ENCODE results near the gene KDF1.
A peak's percentile ranks its signal among the peaks of the same experiment; 100 is the strongest.

The KDF1 gene

GRCh38 chr1:26911399-26912146 lies 48.7 kb downstream of the KDF1 start:
- H3K4me3 ChIP-seq (ENCODE audit: low read depth, low read length) = no peak overlapping the region
- no peak for TF ChIP-seq CTCF (IDR thresholded peaks at IDR 0.05; ENCODE audit: low read depth, low read length, missing control alignments)
- in situ Hi-C loops (cut with HindIII; ENCODE audit: low sequenced_read_pairs) = no loop called here

GRCh38 chr1:26910343-26911160 lies 49.7 kb downstream of the KDF1 start:
- no peak for DNase-seq (ENCODE audit: low read depth)
- in situ Hi-C loops (cut with HindIII; ENCODE audit: low sequenced_read_pairs) = no loop called here
- H3K4me3 ChIP-seq (ENCODE audit: low read depth, low read length) = no peak overlapping the region
- TF ChIP-seq CTCF (IDR thresholded peaks at IDR 0.05; ENCODE audit: low read depth, low read length, missing control alignments) = no peak

More at GRCh38 chr1:26911399-26912146, 48.7 kb downstream of the KDF1 start:
- no peak for DNase-seq (ENCODE audit: low read depth)

GRCh38 chr1:26909951-26910342 lies 50.3 kb downstream of the KDF1 start:
- no peak for TF ChIP-seq CTCF (IDR thresholded peaks at IDR 0.05; ENCODE audit: low read depth, low read length, missing control alignments)
- DNase-seq (ENCODE audit: low read depth) = no peak
- in situ Hi-C loops (cut with HindIII; ENCODE audit: low sequenced_read_pairs) = no loop called here
- no peak overlapping the region for H3K4me3 ChIP-seq (ENCODE audit: low read depth, low read length)

- in situ Hi-C loops (cut with HindIII; ENCODE audit: low sequenced_read_pairs) = no loop called here
- no peak for TF ChIP-seq CTCF (IDR thresholded peaks at IDR 0.05; ENCODE audit: low read depth, low read length, missing control alignments)
- DNase-seq (ENCODE audit: low read depth) = peak; percentile 72
- no peak overlapping the region for H3K4me3 ChIP-seq (ENCODE audit: low read depth, low read length)
These were observed 53.0 kb downstream of the KDF1 start for GRCh38 chr1:26907071-26907917.

GRCh38 chr1:26900815-26901511 lies 59.3 kb downstream of the KDF1 start:
- in situ Hi-C loops (cut with HindIII; ENCODE audit: low sequenced_read_pairs) = no loop called here
- DNase-seq (ENCODE audit: low read depth) = no peak
- no peak for TF ChIP-seq CTCF (IDR thresholded peaks at IDR 0.05; ENCODE audit: low read depth, low read length, missing control alignments)
- peak overlapping the region; percentile 99 for H3K4me3 ChIP-seq (ENCODE audit: low read depth, low read length)

Measured in astrocyte of the cerebellum (primary cell).